IMR-90 (cell line): ENCODE measurements around the gene ZYX.

Experiments
- CTCF ChIP-seq: conservative IDR thresholded peaks from 2 replicates; pipeline ENCODE4 v1.5.1; 2012; ENCODE audit warnings: mild to moderate bottlenecking, low read depth, low read length, improper control_type of control experiment
- ELK1 ChIP-seq: fragments of 150-350 bp; IDR thresholded peaks from 2 replicates; pipeline ENCODE4 v1.6.1; 2016; ENCODE audit warnings: low read depth, mild to moderate bottlenecking, low read length, moderate library complexity, borderline replicate concordance
- FOS ChIP-seq: fragments of 150-350 bp; IDR thresholded peaks from 2 replicates; pipeline ENCODE4 v1.6.1; 2016; ENCODE audit warnings: low read depth, low read length
- MXI1 ChIP-seq: IDR thresholded peaks from 2 replicates; pipeline ENCODE4 v1.6.1; 2012; ENCODE audit warnings: low read depth, mild to moderate bottlenecking, low read length, moderate library complexity, borderline replicate concordance
- NFE2L2 ChIP-seq: fragments of 150-350 bp; IDR thresholded peaks from 2 replicates; pipeline ENCODE4 v1.6.1; 2016; ENCODE audit warnings: low read depth, mild to moderate bottlenecking, low read length
- POLR2A ChIP-seq: IDR thresholded peaks from 2 replicates; pipeline ENCODE4 v1.6.1; 2012; ENCODE audit warnings: mild to moderate bottlenecking, low read depth, low read length
- RCOR1 ChIP-seq: IDR thresholded peaks from 2 replicates; pipeline ENCODE4 v1.6.1; 2012; ENCODE audit warnings: mild to moderate bottlenecking, low read length, improper control_type of control experiment; ENCODE audit not compliant: insufficient replicate concordance
- RFX5 ChIP-seq: IDR thresholded peaks from 2 replicates; pipeline ENCODE4 v1.8.0; 2012; ENCODE audit warnings: low read depth, mild to moderate bottlenecking, low read length, moderate library complexity
- SMC3 ChIP-seq: fragments of 150-350 bp; IDR thresholded peaks from 2 replicates; pipeline ENCODE4 v1.6.1; 2016; ENCODE audit warnings: low read depth, mild to moderate bottlenecking, antibody characterized with exemption, low read length, moderate library complexity

GRCh38 chr7:143337216-143337615, 43.9 kb upstream of the ZYX start:
- TF ChIP-seq NFE2L2 (no peak), CTCF (no peak), SMC3 (no peak), POLR2A (no peak), MXI1 (no peak), FOS (no peak), RFX5 (no peak), RCOR1 (no peak), ELK1 (no peak)
